Measurements from ENCODE around the gene IKZF3. TPM values are rescaled to one million over a fixed set of nuclear protein-coding genes. Genes with fewer than 3 reads are reported as not detected.
"Not testable (repeated sequence)": the region's sequence is repeated elsewhere in the genome, so short reads cannot be mapped to it uniquely, and the experiment has no call there.

IKZF3 gene
- total RNA-seq, 1 donor = not detected

DNA sequence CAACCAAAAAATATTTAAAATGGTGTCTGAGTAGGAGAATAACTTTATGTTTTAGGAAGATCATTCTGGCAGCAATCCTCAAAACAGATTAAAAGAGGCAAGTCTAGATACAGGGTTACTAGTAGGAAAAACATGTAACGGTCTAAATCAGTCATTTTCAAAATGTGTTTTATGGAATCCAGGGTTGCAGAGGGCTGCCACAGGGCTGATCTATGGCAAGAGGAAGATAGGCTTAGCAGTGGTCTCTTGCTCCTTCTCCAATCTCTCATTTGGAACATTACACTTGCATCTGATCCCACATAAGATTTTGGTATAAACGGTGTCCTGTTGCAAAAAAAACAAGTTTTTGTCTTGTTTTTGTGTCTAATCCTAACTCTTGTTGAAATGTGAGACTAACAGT lies 9.2 kb downstream of the IKZF3 start:
- no peak for DNase-seq (ENCODE audit: low read depth)
- no peak for TF ChIP-seq CTCF (IDR thresholded peaks at IDR 0.05; ENCODE audit: insufficient read depth, low read length)
- no peak overlapping the region for H3K4me3 ChIP-seq (ENCODE audit: low read depth, low read length)

DNA sequence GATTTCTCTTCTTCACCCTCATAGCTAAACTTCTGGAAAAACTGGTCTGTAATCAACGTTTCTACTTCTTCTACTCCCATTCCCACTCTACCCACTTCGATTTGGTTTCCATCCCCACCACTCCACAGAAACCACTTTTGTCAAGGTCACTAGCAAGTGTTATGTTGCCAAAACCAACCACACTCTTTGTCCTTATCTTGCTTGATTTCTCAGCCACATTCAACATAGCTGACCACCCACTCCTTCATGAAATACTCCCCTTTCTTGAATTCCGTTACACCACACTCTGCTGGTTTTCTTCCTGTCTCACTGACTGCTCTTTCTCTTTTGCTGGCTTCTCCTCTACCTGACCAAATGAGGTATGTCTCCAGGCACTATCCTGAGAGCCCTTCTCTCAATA lies 11.9 kb downstream of the IKZF3 start:
- no peak for DNase-seq (ENCODE audit: low read depth)
- no peak overlapping the region for H3K4me3 ChIP-seq (ENCODE audit: low read depth, low read length)
- TF ChIP-seq CTCF (IDR thresholded peaks at IDR 0.05; ENCODE audit: insufficient read depth, low read length) = no peak

DNA sequence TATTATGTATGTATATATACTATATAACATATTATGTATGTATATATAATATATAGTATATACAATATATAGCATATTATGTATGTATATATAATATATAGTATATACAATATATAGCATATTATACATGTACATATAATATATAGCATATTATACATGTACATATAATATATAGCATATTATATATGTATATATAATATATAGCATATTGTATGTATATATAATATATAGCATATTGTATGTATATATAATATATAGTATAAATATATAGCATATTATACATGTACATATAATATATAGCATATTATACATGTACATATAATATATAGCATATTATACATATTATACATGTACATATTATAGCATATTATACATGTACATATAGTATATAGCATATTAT lies 13.9 kb downstream of the IKZF3 start:
- DNase-seq (ENCODE audit: low read depth); H3K4me3 ChIP-seq (ENCODE audit: low read depth, low read length): not testable (repeated sequence)

- TF ChIP-seq CTCF (IDR thresholded peaks at IDR 0.05; ENCODE audit: insufficient read depth, low read length) = no peak
- H3K4me3 ChIP-seq (ENCODE audit: low read depth, low read length) = no peak overlapping the region
- DNase-seq (ENCODE audit: low read depth) = no peak
These were observed 15.5 kb downstream of the IKZF3 start for GRCh38 chr17:39848600-39848999.

- no peak overlapping the region for H3K4me3 ChIP-seq (ENCODE audit: low read depth, low read length)
- TF ChIP-seq CTCF (IDR thresholded peaks at IDR 0.05; ENCODE audit: insufficient read depth, low read length) = no peak
- no peak for DNase-seq (ENCODE audit: low read depth)
These were observed 17.9 kb downstream of the IKZF3 start for GRCh38 chr17:39846205-39846604.

DNA sequence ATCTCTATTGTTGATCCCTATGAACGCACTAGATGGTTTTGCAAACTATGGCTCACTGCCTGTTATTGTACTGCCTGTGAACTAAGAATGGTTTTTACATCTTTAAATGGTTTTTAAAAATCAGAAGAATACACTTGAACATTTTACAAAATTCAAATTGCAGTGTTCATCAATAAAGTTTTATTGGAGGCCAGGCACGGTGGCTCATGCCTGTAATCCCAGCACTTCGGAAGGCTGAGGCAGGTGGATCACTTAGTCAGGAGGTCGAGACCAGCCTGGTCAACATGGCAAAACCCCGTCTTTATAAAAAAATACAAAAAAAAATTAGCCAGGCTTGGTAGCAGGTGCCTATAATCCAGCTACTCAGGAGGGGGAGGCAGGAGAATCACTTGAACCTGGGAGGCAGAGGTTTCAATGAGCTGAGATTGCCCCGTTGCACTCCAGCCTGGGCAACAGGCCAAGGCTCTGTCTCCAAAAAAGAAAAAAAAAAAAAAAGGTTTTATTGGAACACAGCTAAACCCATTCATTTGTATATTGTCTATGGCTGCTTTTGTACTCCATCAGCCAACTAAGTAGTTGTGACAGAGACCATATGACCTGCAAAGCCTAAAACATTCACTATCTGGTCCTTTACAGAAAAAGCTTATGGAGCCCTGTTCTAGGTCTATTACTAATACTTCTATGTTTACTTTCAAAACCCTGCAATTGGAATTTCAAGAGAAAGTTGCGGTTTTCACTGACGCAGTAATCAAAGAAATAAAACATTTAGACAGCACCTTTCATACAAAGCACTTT lies 18.9 kb downstream of the IKZF3 start:
- no peak for TF ChIP-seq CTCF (IDR thresholded peaks at IDR 0.05; ENCODE audit: insufficient read depth, low read length)
- no peak overlapping the region for H3K4me3 ChIP-seq (ENCODE audit: low read depth, low read length)
- DNase-seq (ENCODE audit: low read depth) = no peak

- no peak for TF ChIP-seq CTCF (IDR thresholded peaks at IDR 0.05; ENCODE audit: insufficient read depth, low read length)
- DNase-seq (ENCODE audit: low read depth) = no peak
- H3K4me3 ChIP-seq (ENCODE audit: low read depth, low read length) = no peak overlapping the region
These were observed 22.9 kb downstream of the IKZF3 start for GRCh38 chr17:39841134-39841683.
